ENCODE results near the gene FCHSD1. TPM values are rescaled to one million over a fixed set of nuclear protein-coding genes. Genes with fewer than 3 reads are reported as not detected.

The FCHSD1 gene
- total and polyA plus RNA-seq, 12 donors, result 1.2 to 6.8 (median 2.8) TPM

DNA sequence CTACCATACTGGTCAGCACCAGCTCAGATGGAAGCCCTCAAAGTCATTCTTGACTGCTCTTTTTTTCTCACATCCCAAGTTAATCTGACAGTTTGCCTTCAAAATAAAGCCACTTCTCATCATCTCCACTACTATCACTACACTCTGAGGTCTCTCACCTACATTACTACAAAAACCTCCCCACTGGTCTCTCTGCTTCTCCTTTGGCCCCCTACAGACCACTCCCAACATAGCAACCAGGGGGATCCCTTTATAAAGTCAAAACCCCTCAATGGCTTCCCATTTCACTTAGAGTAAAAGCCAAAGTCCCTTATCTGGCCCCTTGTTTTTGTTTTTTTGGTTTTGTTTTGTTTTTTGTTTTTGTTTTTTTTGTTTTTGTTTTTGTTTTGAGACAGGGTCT, 26.2 kb upstream of the FCHSD1 start:
- TF ChIP-seq, protein P1, sequence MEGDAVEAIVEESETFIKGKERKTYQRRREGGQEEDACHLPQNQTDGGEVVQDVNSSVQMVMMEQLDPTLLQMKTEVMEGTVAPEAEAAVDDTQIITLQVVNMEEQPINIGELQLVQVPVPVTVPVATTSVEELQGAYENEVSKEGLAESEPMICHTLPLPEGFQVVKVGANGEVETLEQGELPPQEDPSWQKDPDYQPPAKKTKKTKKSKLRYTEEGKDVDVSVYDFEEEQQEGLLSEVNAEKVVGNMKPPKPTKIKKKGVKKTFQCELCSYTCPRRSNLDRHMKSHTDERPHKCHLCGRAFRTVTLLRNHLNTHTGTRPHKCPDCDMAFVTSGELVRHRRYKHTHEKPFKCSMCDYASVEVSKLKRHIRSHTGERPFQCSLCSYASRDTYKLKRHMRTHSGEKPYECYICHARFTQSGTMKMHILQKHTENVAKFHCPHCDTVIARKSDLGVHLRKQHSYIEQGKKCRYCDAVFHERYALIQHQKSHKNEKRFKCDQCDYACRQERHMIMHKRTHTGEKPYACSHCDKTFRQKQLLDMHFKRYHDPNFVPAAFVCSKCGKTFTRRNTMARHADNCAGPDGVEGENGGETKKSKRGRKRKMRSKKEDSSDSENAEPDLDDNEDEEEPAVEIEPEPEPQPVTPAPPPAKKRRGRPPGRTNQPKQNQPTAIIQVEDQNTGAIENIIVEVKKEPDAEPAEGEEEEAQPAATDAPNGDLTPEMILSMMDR (IDR thresholded peaks at IDR 0.05), result peak in 2 of 9 donors; percentile 11 to 17
- Histone ChIP-seq H3K36me3 (peaks cover 0 to 65% (median 0%) of the 10 kb centered on the region in 9 donors), H3K27ac (no peak overlapping the region), H3K9me3 (no peaks in the 10 kb centered on the region), H3K4me1 (peaks cover 0 to 78% (median 27%) of the 10 kb centered on the region in 9 donors), H3K4me3 (no peak overlapping the region), H3K27me3 (no peaks in the 10 kb centered on the region)
- intact Hi-C loops (cut with DNase I), result no loop called here
- ATAC-seq (no peak), DNase-seq (no peak)

DNA sequence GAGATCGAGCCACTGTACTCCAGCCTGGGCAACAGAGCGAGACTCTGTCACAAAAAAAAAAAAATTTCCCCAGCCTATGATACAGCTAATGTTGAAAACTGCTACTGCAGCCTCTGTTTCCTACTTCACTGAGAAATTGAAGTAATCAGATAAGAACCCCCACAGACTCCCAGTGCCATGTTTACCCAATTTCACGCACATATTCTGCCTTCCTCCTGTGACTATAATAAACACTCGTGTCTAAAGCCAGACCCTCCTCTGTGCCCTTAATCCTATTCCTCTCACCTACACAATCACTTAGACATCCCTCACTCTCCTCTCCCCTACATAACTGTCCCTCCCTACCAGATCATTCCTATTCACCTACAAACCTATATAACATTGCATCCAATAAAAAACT, 24.5 kb upstream of the FCHSD1 start:
- Histone ChIP-seq H3K4me3 (no peak overlapping the region), H3K4me1 (peaks cover 0 to 63% (median 14%) of the 10 kb centered on the region in 9 donors), H3K9me3 (no peaks in the 10 kb centered on the region), H3K27ac (no peak overlapping the region), H3K27me3 (no peaks in the 10 kb centered on the region), H3K36me3 (peaks cover 0 to 82% (median 3%) of the 10 kb centered on the region in 9 donors)
- intact Hi-C loops (cut with DNase I), result no loop called here
- ATAC-seq (no peak), DNase-seq (no peak)
- WGBS, 2 donors, result 89 to 93% methylated on average over 4 of the region's 4 CpGs
- TF ChIP-seq, protein P1 (IDR thresholded peaks at IDR 0.05), result no peak

DNA sequence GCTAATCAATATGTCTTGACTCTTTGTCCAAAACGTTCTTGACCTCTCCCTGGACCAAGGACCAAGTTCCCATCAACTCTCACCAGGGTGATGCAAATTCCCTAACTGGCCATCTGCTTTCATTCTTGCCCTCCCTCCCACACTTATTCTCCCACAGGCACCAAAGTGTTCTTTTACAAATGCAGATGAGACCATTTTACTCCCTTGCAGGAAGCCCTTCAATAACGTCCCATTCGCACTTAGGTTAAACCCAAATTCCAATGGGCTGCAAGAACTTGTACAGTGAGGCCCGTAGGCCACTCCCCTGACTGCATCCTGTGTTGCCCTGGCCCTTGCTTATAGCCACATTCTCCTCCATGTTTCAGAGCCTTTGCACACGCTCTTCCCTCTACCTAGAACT, 23.5 kb upstream of the FCHSD1 start:
- Histone ChIP-seq H3K4me3 (no peak overlapping the region), H3K27me3 (no peaks in the 10 kb centered on the region), H3K9me3 (no peaks in the 10 kb centered on the region), H3K27ac (no peak overlapping the region), H3K4me1 (peaks cover 0 to 53% (median 13%) of the 10 kb centered on the region in 9 donors), H3K36me3 (peaks cover 0 to 91% (median 8%) of the 10 kb centered on the region in 9 donors)
- DNase-seq, result no peak
- TF ChIP-seq, protein P1 (IDR thresholded peaks at IDR 0.05), result no peak
- intact Hi-C loops (cut with DNase I), result no loop called here
- 71 to 73% methylated on average over 5 of the region's 5 CpGs for WGBS, 2 donors
- no peak for ATAC-seq

DNA sequence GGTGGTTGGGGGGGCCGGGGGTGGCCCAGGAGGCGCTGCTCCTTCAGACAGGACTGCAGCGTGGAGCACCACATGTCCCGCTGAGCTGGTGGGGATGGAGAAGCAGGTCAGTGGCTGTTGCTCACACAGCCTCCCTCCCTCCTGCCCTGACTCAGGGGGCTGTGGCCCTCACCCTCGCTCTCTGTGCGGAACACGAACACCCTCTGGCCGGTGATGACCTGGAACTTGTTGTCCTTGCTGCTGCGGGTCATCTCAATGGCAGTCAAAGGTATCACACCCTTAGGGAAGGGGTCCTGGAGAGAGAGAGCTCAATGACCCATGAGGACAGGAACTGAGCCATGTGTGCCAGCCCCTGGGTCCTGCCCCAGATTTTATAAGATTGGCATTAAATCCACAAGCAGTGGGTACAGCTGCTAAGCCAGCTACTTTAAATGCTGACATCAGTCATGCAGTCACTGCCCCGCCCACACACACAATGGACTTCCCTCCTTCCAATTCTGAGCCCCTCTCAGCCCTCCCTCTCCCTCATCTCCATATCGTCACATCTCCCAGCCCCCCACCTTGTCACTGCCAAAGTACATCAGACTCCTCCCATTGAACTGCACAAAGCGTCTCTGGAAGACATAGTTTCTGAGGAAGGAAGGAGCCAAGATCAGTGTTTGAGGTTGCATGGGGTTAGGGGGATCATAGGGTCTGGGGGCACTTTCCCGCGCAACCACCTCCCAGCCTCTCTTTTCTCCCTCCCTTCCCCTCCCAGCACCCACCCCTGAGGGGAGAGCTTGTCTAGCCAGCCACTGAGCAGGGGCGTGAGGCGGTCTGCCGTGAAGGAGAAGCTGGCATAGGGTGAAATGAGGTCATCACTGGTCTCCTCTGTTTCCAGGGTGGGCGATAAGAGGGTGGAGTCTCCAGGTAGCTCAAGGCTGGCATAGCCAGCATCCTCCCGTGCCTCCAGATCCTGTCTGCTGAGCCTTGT, 21.9 kb upstream of the FCHSD1 start:
- peak in 6 of 8 donors; percentile 26 to 83 (median 47) for ATAC-seq
- intact Hi-C loops (cut with DNase I), result no loop called here
- 74 to 76% methylated on average over 19 of the region's 19 CpGs for WGBS, 2 donors

More for the DNA sequence above, 21.9 kb upstream of the FCHSD1 start:
- Histone ChIP-seq H3K36me3 (peaks cover 0 to 92% (median 8%) of the 10 kb centered on the region in 9 donors), H3K9me3 (no peaks in the 10 kb centered on the region), H3K4me3 (no peak overlapping the region), H3K4me1 (peaks cover 0 to 38% (median 4%) of the 10 kb centered on the region in 9 donors), H3K27ac (peak overlapping the region in 4 of 10 donors; percentile 4 to 55 (median 46)), H3K27me3 (no peaks in the 10 kb centered on the region)
- DNase-seq, result no peak
- TF ChIP-seq, protein P1 (IDR thresholded peaks at IDR 0.05), result no peak

Data from heart right ventricle (tissue), 16 donors.